GM23338 (cell line): ENCODE measurements around the gene TAF1D. TPM values are rescaled to one million over a fixed set of nuclear protein-coding genes. Genes with fewer than 3 reads are reported as not detected.

Experiments used
- ATAC-seq: fragments of 200-7000 bp; cut with Tn5 transposase; 3 replicates; pipeline ENCODE4 v1.9.1; 2020
- DNase-seq: peaks from one replicate; pipeline ENCODE4 v3.0.0-alpha.2; 2015; ENCODE audit warnings: low spot score
- H2AFZ ChIP-seq: fragments of 200-600 bp; sonication (generic); 2 replicates; pipeline ENCODE4 v1.8.0; 2016; ENCODE audit warnings: antibody characterized with exemption, mild to moderate bottlenecking, moderate library complexity
- H3F3A ChIP-seq: fragments of 200-600 bp; sonication (generic); replicated peaks from 2 replicates; pipeline ENCODE4 v1.8.0; 2017; ENCODE audit warnings: antibody characterized with exemption, mixed run types, low read depth
- H3K27ac ChIP-seq: fragments of 200-600 bp; sonication (generic); 2 replicates; pipeline ENCODE4 v1.6.1; 2016; ENCODE audit warnings: low read depth
- H3K27me3 ChIP-seq: fragments of 200-600 bp; sonication (generic); 2 replicates; pipeline ENCODE4 v1.8.0; 2016; ENCODE audit warnings: mild to moderate bottlenecking, mixed run types, moderate library complexity; ENCODE audit not compliant: insufficient read depth
- H3K36me3 ChIP-seq: fragments of 200-600 bp; sonication (generic); 2 replicates; pipeline ENCODE4 v1.8.0; 2016; ENCODE audit warnings: mild to moderate bottlenecking; ENCODE audit not compliant: insufficient read depth
- H3K4me1 ChIP-seq: fragments of 200-600 bp; sonication (generic); 2 replicates; pipeline ENCODE4 v1.8.0; 2016; ENCODE audit warnings: mild to moderate bottlenecking, moderate library complexity; ENCODE audit not compliant: insufficient read depth
- H3K4me2 ChIP-seq: fragments of 200-600 bp; sonication (generic); 2 replicates; pipeline ENCODE4 v1.7.1; 2017; ENCODE audit warnings: mixed run types
- H3K4me3 ChIP-seq: fragments of 200-600 bp; sonication (generic); 2 replicates; pipeline ENCODE4 v1.6.1; 2016; ENCODE audit warnings: mixed run types
- H3K79me2 ChIP-seq: fragments of 200-600 bp; sonication (generic); replicated peaks from 2 replicates; pipeline ENCODE4 v1.8.0; 2017; ENCODE audit warnings: mild to moderate bottlenecking; ENCODE audit not compliant: insufficient read depth
- H3K9me2 ChIP-seq: fragments of 200-600 bp; sonication (generic); 2 replicates; pipeline ENCODE4 v1.8.0; 2017; ENCODE audit not compliant: insufficient read depth
- H4K20me1 ChIP-seq: fragments of 200-600 bp; sonication (generic); replicated peaks from 2 replicates; pipeline ENCODE4 v1.8.0; 2017; ENCODE audit warnings: mild to moderate bottlenecking; ENCODE audit not compliant: insufficient read depth
- H3K27ac Mint-ChIP-seq: 2 replicates; pipeline ENCODE4 v1.8.0; 2020; ENCODE audit warnings: inconsistent platforms, mild to moderate bottlenecking, moderate library complexity, mixed read lengths
- H3K27me3 Mint-ChIP-seq: 3 replicates; pipeline ENCODE4 v1.8.0; 2022; ENCODE audit warnings: low read depth, mild to moderate bottlenecking, moderate library complexity, mixed read lengths, inconsistent platforms; ENCODE audit not compliant: insufficient read depth, poor library complexity
- H3K36me3 Mint-ChIP-seq: 3 replicates; pipeline ENCODE4 v1.8.0; 2021; ENCODE audit warnings: low read depth, mild to moderate bottlenecking, inconsistent platforms, moderate library complexity, mixed read lengths
- H3K4me1 Mint-ChIP-seq: 3 replicates; pipeline ENCODE4 v1.8.0; 2020; ENCODE audit warnings: mild to moderate bottlenecking, inconsistent platforms, mixed read lengths
- H3K4me3 Mint-ChIP-seq: 3 replicates; pipeline ENCODE4 v1.8.0; 2021; ENCODE audit warnings: moderate library complexity, mild to moderate bottlenecking, inconsistent platforms, mixed read lengths
- H3K9me3 Mint-ChIP-seq: 3 replicates; pipeline ENCODE4 v1.8.0; 2020; ENCODE audit warnings: moderate library complexity, mild to moderate bottlenecking, inconsistent platforms, mixed read lengths
- CREB1 ChIP-seq: fragments of 250-450 bp; sonication (Bioruptor Pico); IDR thresholded peaks from 2 replicates; pipeline ENCODE4 v1.5.0; 2020; ENCODE audit warnings: low read depth, mild to moderate bottlenecking, moderate library complexity
- EZH2 ChIP-seq: fragments of 200-600 bp; sonication (generic); IDR thresholded peaks from one replicate; pipeline ENCODE4 v1.8.0; 2017; ENCODE audit warnings: antibody characterized with exemption, mild to moderate bottlenecking, low read depth; ENCODE audit not compliant: unreplicated experiment
- EZH2phosphoT487 ChIP-seq: fragments of 200-600 bp; sonication (generic); IDR thresholded peaks from one replicate; pipeline ENCODE4 v1.8.1; 2018; ENCODE audit warnings: antibody characterized with exemption; ENCODE audit not compliant: unreplicated experiment
- JUNB ChIP-seq: IDR thresholded peaks from one replicate; pipeline ENCODE4 v1.6.1; 2016; ENCODE audit warnings: antibody characterized with exemption; ENCODE audit not compliant: unreplicated experiment
- NANOG ChIP-seq: IDR thresholded peaks from 2 replicates; pipeline ENCODE4 v1.6.1; 2016; ENCODE audit warnings: antibody characterized with exemption, borderline replicate concordance
- POLR2AphosphoS5 ChIP-seq: IDR thresholded peaks from 2 replicates; pipeline ENCODE4 v1.6.1; 2016; ENCODE audit warnings: antibody characterized with exemption, low read depth
- STAT1 ChIP-seq: IDR thresholded peaks from one replicate; pipeline ENCODE4 v1.6.1; 2016; ENCODE audit warnings: antibody characterized with exemption; ENCODE audit not compliant: unreplicated experiment
- ZNF114 ChIP-seq: fragments of 250-450 bp; sonication (Bioruptor Pico); IDR thresholded peaks from 2 replicates; pipeline ENCODE4 v1.5.0; 2020; ENCODE audit warnings: mild to moderate bottlenecking, moderate library complexity
- ZNF331 ChIP-seq: fragments of 250-450 bp; sonication (Bioruptor Pico); IDR thresholded peaks from 2 replicates; pipeline ENCODE4 v1.5.0; 2020; ENCODE audit warnings: low read depth, mild to moderate bottlenecking, moderate library complexity
- polyA plus RNA-seq: library from polyadenylated mRNA; unstranded; fragments of >200 nt; fragmentation: Nextera tagmentation; extraction: Ambion mirVana; gene quantifications from 2 replicates; pipeline ENCODE4 v1.2.1, GENCODE V29; 2016
- total RNA-seq: library from RNA; depleted of rRNA; stranded (reverse); fragments of >200 nt; shearing (Covaris generic); gene quantifications from 2 replicates; pipeline ENCODE4 v1.2.3, GENCODE V29; 2014
- TF ChIP-seq, protein P1 (sequence below): IDR thresholded peaks from one replicate; pipeline ENCODE4 v1.6.1; 2018; ENCODE audit warnings: antibody characterized with exemption; ENCODE audit not compliant: unreplicated experiment
- TF ChIP-seq, protein P2 (sequence below): IDR thresholded peaks from 2 replicates; pipeline ENCODE4 v1.6.1; 2016; ENCODE audit warnings: antibody characterized with exemption
- TF ChIP-seq, protein P3 (sequence below), 2 experiments: fragments of 200-600 bp in 1 of 2; sonication (generic) in 1 of 2; conservative IDR thresholded peaks; 2 replicates each; pipeline versions ENCODE4 v1.5.1 to v1.6.1; 2016 to 2017; ENCODE audit warnings: antibody characterized with exemption in 2 of 2, low read depth in 2 of 2, mild to moderate bottlenecking in 2 of 2, moderate library complexity in 1 of 2
- TF ChIP-seq, protein P4 (sequence below): fragments of 250-450 bp; sonication (Bioruptor Pico); IDR thresholded peaks from 2 replicates; pipeline ENCODE4 v1.5.0; 2020; ENCODE audit warnings: mild to moderate bottlenecking, moderate library complexity

Gene TAF1D
- total and polyA plus RNA-seq, 2 experiments from 2014 or later, result 240 to 246 TPM

DNA sequence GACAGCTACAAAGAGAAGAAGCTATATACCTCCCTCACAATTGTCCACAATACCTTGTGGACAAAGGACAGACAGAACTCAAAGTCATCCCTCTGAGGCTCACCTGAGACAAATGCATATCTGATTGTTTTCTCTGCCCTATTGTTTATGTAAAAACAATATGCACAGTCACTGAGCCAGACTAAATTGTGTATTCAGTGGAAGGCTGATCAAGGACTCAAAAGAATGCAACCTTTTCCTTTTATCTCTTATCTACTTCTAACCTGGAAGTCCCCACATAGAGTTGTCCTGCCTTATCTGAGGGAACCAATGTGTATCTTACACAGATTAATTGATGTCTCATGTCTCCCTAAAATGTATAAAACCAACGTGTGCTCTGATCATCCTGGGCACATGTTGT, 28.9 kb upstream of the TAF1D start:
- peaks cover 18% of the 10 kb centered on the region for H3K36me3 Mint-ChIP-seq
- no peaks in the 10 kb centered on the region for H3K4me1 Mint-ChIP-seq
- H3K27ac Mint-ChIP-seq, result no peak overlapping the region
- Histone ChIP-seq H3K79me2 (no peaks in the 10 kb centered on the region), H3K9me2 (0 out of 2 replicates have a peak, but pooled peaks cover 6% of the 10 kb centered on the region), H3F3A (no peaks in the 10 kb centered on the region), H3K27ac (no peak overlapping the region), H4K20me1 (no peaks in the 10 kb centered on the region), H2AFZ (no peak overlapping the region), H3K36me3 (no peaks in the 10 kb centered on the region), H3K4me3 (no peak overlapping the region), H3K4me2 (no peak overlapping the region), H3K4me1 (no peaks in the 10 kb centered on the region; the same call in 1 of the 2 replicates), H3K27me3 (no peaks in the 10 kb centered on the region)
- no peak for DNase-seq
- peaks cover 7% of the 10 kb centered on the region for H3K27me3 Mint-ChIP-seq
- H3K9me3 Mint-ChIP-seq, result peaks cover 30% of the 10 kb centered on the region
- no peak for TF ChIP-seq ZNF331 (CRISPR knock-in tag)
- no peak for TF ChIP-seq CREB1 (CRISPR knock-in tag)
- TF ChIP-seq EZH2, result no peak
- TF ChIP-seq, protein P1, sequence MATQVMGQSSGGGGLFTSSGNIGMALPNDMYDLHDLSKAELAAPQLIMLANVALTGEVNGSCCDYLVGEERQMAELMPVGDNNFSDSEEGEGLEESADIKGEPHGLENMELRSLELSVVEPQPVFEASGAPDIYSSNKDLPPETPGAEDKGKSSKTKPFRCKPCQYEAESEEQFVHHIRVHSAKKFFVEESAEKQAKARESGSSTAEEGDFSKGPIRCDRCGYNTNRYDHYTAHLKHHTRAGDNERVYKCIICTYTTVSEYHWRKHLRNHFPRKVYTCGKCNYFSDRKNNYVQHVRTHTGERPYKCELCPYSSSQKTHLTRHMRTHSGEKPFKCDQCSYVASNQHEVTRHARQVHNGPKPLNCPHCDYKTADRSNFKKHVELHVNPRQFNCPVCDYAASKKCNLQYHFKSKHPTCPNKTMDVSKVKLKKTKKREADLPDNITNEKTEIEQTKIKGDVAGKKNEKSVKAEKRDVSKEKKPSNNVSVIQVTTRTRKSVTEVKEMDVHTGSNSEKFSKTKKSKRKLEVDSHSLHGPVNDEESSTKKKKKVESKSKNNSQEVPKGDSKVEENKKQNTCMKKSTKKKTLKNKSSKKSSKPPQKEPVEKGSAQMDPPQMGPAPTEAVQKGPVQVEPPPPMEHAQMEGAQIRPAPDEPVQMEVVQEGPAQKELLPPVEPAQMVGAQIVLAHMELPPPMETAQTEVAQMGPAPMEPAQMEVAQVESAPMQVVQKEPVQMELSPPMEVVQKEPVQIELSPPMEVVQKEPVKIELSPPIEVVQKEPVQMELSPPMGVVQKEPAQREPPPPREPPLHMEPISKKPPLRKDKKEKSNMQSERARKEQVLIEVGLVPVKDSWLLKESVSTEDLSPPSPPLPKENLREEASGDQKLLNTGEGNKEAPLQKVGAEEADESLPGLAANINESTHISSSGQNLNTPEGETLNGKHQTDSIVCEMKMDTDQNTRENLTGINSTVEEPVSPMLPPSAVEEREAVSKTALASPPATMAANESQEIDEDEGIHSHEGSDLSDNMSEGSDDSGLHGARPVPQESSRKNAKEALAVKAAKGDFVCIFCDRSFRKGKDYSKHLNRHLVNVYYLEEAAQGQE, result no peak
- no peak for TF ChIP-seq POLR2AphosphoS5
- TF ChIP-seq, protein P2, sequence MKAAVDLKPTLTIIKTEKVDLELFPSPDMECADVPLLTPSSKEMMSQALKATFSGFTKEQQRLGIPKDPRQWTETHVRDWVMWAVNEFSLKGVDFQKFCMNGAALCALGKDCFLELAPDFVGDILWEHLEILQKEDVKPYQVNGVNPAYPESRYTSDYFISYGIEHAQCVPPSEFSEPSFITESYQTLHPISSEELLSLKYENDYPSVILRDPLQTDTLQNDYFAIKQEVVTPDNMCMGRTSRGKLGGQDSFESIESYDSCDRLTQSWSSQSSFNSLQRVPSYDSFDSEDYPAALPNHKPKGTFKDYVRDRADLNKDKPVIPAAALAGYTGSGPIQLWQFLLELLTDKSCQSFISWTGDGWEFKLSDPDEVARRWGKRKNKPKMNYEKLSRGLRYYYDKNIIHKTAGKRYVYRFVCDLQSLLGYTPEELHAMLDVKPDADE, result no peak
- TF ChIP-seq ZNF114 (CRISPR knock-in tag), result no peak
- TF ChIP-seq JUNB, result no peak
- no peak for TF ChIP-seq EZH2phosphoT487
- TF ChIP-seq, protein P3, sequence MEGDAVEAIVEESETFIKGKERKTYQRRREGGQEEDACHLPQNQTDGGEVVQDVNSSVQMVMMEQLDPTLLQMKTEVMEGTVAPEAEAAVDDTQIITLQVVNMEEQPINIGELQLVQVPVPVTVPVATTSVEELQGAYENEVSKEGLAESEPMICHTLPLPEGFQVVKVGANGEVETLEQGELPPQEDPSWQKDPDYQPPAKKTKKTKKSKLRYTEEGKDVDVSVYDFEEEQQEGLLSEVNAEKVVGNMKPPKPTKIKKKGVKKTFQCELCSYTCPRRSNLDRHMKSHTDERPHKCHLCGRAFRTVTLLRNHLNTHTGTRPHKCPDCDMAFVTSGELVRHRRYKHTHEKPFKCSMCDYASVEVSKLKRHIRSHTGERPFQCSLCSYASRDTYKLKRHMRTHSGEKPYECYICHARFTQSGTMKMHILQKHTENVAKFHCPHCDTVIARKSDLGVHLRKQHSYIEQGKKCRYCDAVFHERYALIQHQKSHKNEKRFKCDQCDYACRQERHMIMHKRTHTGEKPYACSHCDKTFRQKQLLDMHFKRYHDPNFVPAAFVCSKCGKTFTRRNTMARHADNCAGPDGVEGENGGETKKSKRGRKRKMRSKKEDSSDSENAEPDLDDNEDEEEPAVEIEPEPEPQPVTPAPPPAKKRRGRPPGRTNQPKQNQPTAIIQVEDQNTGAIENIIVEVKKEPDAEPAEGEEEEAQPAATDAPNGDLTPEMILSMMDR (conservative IDR thresholded peaks at IDR 0.05; ENCODE audit: low read depth in 2 of 2), result no peak
- no peak for TF ChIP-seq NANOG
- TF ChIP-seq, protein P4, sequence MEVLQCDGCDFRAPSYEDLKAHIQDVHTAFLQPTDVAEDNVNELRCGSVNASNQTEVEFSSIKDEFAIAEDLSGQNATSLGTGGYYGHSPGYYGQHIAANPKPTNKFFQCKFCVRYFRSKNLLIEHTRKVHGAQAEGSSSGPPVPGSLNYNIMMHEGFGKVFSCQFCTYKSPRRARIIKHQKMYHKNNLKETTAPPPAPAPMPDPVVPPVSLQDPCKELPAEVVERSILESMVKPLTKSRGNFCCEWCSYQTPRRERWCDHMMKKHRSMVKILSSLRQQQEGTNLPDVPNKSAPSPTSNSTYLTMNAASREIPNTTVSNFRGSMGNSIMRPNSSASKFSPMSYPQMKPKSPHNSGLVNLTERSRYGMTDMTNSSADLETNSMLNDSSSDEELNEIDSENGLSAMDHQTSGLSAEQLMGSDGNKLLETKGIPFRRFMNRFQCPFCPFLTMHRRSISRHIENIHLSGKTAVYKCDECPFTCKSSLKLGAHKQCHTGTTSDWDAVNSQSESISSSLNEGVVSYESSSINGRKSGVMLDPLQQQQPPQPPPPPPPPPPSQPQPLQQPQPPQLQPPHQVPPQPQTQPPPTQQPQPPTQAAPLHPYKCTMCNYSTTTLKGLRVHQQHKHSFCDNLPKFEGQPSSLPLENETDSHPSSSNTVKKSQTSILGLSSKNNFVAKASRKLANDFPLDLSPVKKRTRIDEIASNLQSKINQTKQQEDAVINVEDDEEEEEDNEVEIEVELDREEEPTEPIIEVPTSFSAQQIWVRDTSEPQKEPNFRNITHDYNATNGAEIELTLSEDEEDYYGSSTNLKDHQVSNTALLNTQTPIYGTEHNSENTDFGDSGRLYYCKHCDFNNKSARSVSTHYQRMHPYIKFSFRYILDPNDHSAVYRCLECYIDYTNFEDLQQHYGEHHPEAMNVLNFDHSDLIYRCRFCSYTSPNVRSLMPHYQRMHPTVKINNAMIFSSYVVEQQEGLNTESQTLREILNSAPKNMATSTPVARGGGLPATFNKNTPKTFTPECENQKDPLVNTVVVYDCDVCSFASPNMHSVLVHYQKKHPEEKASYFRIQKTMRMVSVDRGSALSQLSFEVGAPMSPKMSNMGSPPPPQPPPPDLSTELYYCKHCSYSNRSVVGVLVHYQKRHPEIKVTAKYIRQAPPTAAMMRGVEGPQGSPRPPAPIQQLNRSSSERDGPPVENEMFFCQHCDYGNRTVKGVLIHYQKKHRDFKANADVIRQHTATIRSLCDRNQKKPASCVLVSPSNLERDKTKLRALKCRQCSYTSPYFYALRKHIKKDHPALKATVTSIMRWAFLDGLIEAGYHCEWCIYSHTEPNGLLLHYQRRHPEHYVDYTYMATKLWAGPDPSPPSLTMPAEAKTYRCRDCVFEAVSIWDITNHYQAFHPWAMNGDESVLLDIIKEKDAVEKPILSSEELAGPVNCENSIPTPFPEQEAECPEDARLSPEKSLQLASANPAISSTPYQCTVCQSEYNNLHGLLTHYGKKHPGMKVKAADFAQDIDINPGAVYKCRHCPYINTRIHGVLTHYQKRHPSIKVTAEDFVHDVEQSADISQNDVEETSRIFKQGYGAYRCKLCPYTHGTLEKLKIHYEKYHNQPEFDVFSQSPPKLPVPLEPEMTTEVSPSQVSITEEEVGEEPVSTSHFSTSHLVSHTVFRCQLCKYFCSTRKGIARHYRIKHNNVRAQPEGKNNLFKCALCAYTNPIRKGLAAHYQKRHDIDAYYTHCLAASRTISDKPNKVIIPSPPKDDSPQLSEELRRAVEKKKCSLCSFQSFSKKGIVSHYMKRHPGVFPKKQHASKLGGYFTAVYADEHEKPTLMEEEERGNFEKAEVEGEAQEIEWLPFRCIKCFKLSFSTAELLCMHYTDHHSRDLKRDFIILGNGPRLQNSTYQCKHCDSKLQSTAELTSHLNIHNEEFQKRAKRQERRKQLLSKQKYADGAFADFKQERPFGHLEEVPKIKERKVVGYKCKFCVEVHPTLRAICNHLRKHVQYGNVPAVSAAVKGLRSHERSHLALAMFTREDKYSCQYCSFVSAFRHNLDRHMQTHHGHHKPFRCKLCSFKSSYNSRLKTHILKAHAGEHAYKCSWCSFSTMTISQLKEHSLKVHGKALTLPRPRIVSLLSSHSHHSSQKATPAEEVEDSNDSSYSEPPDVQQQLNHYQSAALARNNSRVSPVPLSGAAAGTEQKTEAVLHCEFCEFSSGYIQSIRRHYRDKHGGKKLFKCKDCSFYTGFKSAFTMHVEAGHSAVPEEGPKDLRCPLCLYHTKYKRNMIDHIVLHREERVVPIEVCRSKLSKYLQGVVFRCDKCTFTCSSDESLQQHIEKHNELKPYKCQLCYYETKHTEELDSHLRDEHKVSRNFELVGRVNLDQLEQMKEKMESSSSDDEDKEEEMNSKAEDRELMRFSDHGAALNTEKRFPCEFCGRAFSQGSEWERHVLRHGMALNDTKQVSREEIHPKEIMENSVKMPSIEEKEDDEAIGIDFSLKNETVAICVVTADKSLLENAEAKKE, result no peak
- TF ChIP-seq STAT1, result no peak
- no peak overlapping the region for H3K4me3 Mint-ChIP-seq
- no peak for ATAC-seq
